PC-9 (cell line): ENCODE results near the gene RGS9. TPM values are rescaled to one million over a fixed set of nuclear protein-coding genes. Genes with fewer than 3 reads are reported as not detected.

Source experiments
- BruUV-seq: library from RNA; stranded (reverse); fragments of 400-500 nt; replicated peaks from 2 replicates; lab custom pipeline; 2021; lab: Mats Ljungman, UMichigan
- CTCF ChIA-PET: fragments of 300-600 bp; sonication (Branson Sonifier 250); formaldehyde crosslinking; loops from one replicate; lab custom pipeline; 2022; ENCODE audit warnings: antibody characterized with exemption; lab: Charles Lee
- POLR2A ChIA-PET: fragments of 300-600 bp; sonication (Branson Sonifier 250); formaldehyde crosslinking; loops from one replicate; lab custom pipeline; 2022; ENCODE audit warnings: antibody characterized with exemption; ENCODE audit not compliant: unreplicated experiment; lab: Charles Lee
- DNase-seq, 2 experiments: peaks; one replicate each; pipeline versions ENCODE4 v3.0.0 to v3.0.0-alpha.2; 2015 to 2022; ENCODE audit warnings: mixed read lengths in 1 of 2
- H2AFZ ChIP-seq: fragments of 200-600 bp; sonication (generic); 2 replicates; pipeline ENCODE4 v1.8.1; 2017; ENCODE audit warnings: antibody characterized with exemption
- H3F3A ChIP-seq: fragments of 200-600 bp; sonication (generic); 2 replicates; pipeline ENCODE4 v1.8.1; 2017; ENCODE audit warnings: antibody characterized with exemption, mild to moderate bottlenecking, low read depth; ENCODE audit not compliant: insufficient read depth
- H3K27ac ChIP-seq: fragments of 200-600 bp; sonication (generic); 2 replicates; pipeline ENCODE4 v1.6.1; 2016; ENCODE audit warnings: mixed run types
- H3K27me3 ChIP-seq: fragments of 200-600 bp; sonication (generic); 2 replicates; pipeline ENCODE4 v1.6.1; 2016; ENCODE audit warnings: low read depth, mixed run types; ENCODE audit not compliant: insufficient read depth
- H3K36me3 ChIP-seq: fragments of 200-600 bp; sonication (generic); 2 replicates; pipeline ENCODE4 v1.6.1; 2016; ENCODE audit warnings: low read depth, mixed run types
- H3K4me1 ChIP-seq: fragments of 200-600 bp; sonication (generic); replicated peaks from 2 replicates; pipeline ENCODE4 v1.6.1; 2016; ENCODE audit warnings: mixed run types; ENCODE audit not compliant: insufficient read depth
- H3K4me2 ChIP-seq: fragments of 200-600 bp; sonication (generic); 2 replicates; pipeline ENCODE4 v1.6.1; 2017; ENCODE audit warnings: mixed run types
- H3K4me3 ChIP-seq: fragments of 200-600 bp; sonication (generic); 2 replicates; pipeline ENCODE4 v1.6.1; 2016; ENCODE audit warnings: mixed run types
- H3K79me2 ChIP-seq: fragments of 200-600 bp; sonication (generic); 2 replicates; pipeline ENCODE4 v1.6.1; 2017; ENCODE audit warnings: low read depth, mixed run types
- H3K9me2 ChIP-seq: fragments of 200-600 bp; sonication (generic); 2 replicates; pipeline ENCODE4 v1.8.1; 2017; ENCODE audit warnings: mild to moderate bottlenecking; ENCODE audit not compliant: insufficient read depth
- H3K9me3 ChIP-seq: fragments of 200-600 bp; sonication (generic); 2 replicates; pipeline ENCODE4 v1.8.1; 2016; ENCODE audit warnings: low read depth; ENCODE audit not compliant: insufficient read depth
- H4K20me1 ChIP-seq: fragments of 200-600 bp; sonication (generic); 2 replicates; pipeline ENCODE4 v1.8.1; 2017; ENCODE audit not compliant: insufficient read depth
- CTCF ChIP-seq: fragments of 200-600 bp; sonication (generic); conservative IDR thresholded peaks from 2 replicates; pipeline ENCODE4 v1.6.1; 2017; ENCODE audit warnings: mixed run types, antibody characterized with exemption, mild to moderate bottlenecking, moderate library complexity
- EZH2 ChIP-seq: fragments of 200-600 bp; sonication (generic); IDR thresholded peaks from 2 replicates; pipeline ENCODE4 v1.8.0; 2017; ENCODE audit warnings: antibody characterized with exemption, low read depth
- intact Hi-C: fragments of 100-400 bp; cut with micrococcal nuclease; formaldehyde crosslinking; loops from one replicate; pipeline ENCODE4 v1.10.0; 2022; ENCODE audit not compliant: unreplicated experiment
- total RNA-seq: library from RNA; stranded (reverse); gene quantifications from 2 replicates; pipeline ENCODE4 v1.2.3, GENCODE V29; 2021

RGS9 gene
- total RNA-seq, 1 experiment from 2014 or later = 6.1 TPM

- Histone ChIP-seq H3K4me3 (no peak overlapping the region), H3K27ac (no peak overlapping the region), H3K9me2 (no peaks in the 10 kb centered on the region), H3K36me3 (no peaks in the 10 kb centered on the region), H3K4me2 (no peak overlapping the region), H3K79me2 (no peaks in the 10 kb centered on the region), H4K20me1 (no peaks in the 10 kb centered on the region), H2AFZ (no peak overlapping the region), H3K9me3 (no peaks in the 10 kb centered on the region), H3K27me3 (peaks cover 5% of the 10 kb centered on the region; the same call in 1 of the 2 replicates), H3K4me1 (no peaks in the 10 kb centered on the region), H3F3A (no peaks in the 10 kb centered on the region)
- intact Hi-C loops = no loop called here
- DNase-seq = no peak
- TF ChIP-seq CTCF (no peak), EZH2 (no peak)
- CTCF ChIA-PET = no interaction called here
- BruUV-seq = no TSS peak
- POLR2A ChIA-PET = no interaction called here
Observed at GRCh38 chr17:65265276-65265675, 128.1 kb downstream of the RGS9 start.

GRCh38 chr17:65268832-65269231 lies 131.7 kb downstream of the RGS9 start:
- H3K79me2 ChIP-seq = no peaks in the 10 kb centered on the region
- intact Hi-C loops = no loop called here
- CTCF ChIA-PET = no interaction called here
- no peaks in the 10 kb centered on the region for H3K27me3 ChIP-seq
- no peaks in the 10 kb centered on the region for H3K4me1 ChIP-seq
- H3K4me3 ChIP-seq = no peak overlapping the region
- TF ChIP-seq EZH2 (no peak), CTCF (no peak)
- no TSS peak for BruUV-seq
- no peak overlapping the region for H3K27ac ChIP-seq
- H3K4me2 ChIP-seq = no peak overlapping the region
- no peaks in the 10 kb centered on the region for H3K9me3 ChIP-seq
- no peak overlapping the region for H2AFZ ChIP-seq
- no peak for DNase-seq
- H4K20me1 ChIP-seq = no peaks in the 10 kb centered on the region
- H3K9me2 ChIP-seq = no peaks in the 10 kb centered on the region
- no peaks in the 10 kb centered on the region for H3K36me3 ChIP-seq
- no peaks in the 10 kb centered on the region for H3F3A ChIP-seq
- POLR2A ChIA-PET = interaction anchor here (0.7 kb wide), 1 partner anchor 8 kb away, joined by 3 read pairs; no protein-coding TSS in a partner anchor

- CTCF ChIA-PET = interaction anchor here (0.7 kb wide), 1 partner anchor 39 kb away, joined by 3 read pairs; no protein-coding TSS in a partner anchor
- intact Hi-C loops = no loop called here
Observed at GRCh38 chr17:65270499-65271253, 133.5 kb downstream of the RGS9 start.

More at GRCh38 chr17:65270499-65271253, 133.5 kb downstream of the RGS9 start:
- Histone ChIP-seq H2AFZ (no peak overlapping the region), H3K79me2 (no peaks in the 10 kb centered on the region), H4K20me1 (no peaks in the 10 kb centered on the region), H3K9me3 (no peaks in the 10 kb centered on the region), H3K27ac (no peak overlapping the region), H3K4me2 (no peak overlapping the region), H3K36me3 (no peaks in the 10 kb centered on the region), H3K4me3 (no peak overlapping the region), H3K4me1 (no peaks in the 10 kb centered on the region), H3F3A (no peaks in the 10 kb centered on the region), H3K9me2 (no peaks in the 10 kb centered on the region), H3K27me3 (no peaks in the 10 kb centered on the region)
- TF ChIP-seq EZH2 (no peak), CTCF (no peak)
- DNase-seq = no peak
- POLR2A ChIA-PET = no interaction called here
- BruUV-seq = no TSS peak
